HG02588 (cell line): ENCODE data around the gene HLA-B.

Source experiments
- ATAC-seq: cut with Tn5 transposase; IDR thresholded peaks from one replicate; pipeline ENCODE4 v1.9.1; 2021; ENCODE audit warnings: mild to moderate bottlenecking, moderate library complexity; ENCODE audit not compliant: unreplicated experiment

HLA-B gene

GRCh38 chr6:31308050-31308844 lies 48.7 kb downstream of the HLA-B start:
- no peak for ATAC-seq

DNA sequence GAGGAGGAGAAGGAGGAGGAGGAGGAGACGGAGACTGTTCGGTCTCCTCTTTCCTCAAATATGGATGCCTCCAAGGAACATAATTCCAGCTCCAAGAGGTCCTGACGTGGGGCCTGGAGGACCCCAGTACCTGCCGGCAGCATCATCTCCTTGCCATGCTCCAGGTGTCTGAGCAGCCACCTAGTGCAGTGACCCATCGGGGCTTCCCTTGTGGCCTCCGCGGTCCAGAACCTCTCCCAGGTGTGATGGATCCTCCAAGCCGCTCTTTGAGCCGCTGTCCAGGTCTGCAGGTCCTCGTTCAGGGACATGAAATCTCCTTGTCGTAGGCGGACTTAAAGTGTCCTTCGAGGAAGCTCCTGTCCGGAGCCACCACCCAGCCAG lies 49.3 kb downstream of the HLA-B start:
- ATAC-seq: no peak

GRCh38 chr6:31305703-31306219 lies 51.2 kb downstream of the HLA-B start:
- ATAC-seq: no peak

DNA sequence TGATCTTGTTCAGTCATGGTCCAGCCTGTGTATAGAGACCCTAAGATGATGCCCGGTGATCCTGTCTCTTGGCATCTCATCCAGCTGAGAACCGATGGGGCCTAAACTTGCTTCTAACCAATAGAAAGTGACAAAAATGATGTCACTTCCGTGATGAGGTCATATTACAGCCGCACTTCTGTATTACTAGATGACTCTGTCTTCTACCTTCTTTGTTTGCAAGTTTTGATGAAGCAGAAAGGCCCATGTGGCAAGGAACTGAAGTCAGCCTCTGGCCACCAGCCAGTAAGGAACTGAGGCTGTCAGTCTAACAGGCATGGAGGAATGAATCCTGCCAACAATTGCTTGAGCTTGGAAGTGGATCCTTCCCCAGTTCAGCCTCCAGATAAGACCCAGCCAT lies 52.3 kb downstream of the HLA-B start:
- no peak for ATAC-seq
